CD4-positive, alpha-beta T cell (primary cell): ENCODE data around the gene SELENOM. TPM values are rescaled to one million over a fixed set of nuclear protein-coding genes. Genes with fewer than 3 reads are reported as not detected.
"Not testable (repeated sequence)": the region's sequence is repeated elsewhere in the genome, so short reads cannot be mapped to it uniquely, and the experiment has no call there.

Source experiments
- ATAC-seq: fragments of 200-7000 bp; cut with Tn5 transposase; one replicate; pipeline ENCODE4 v1.10.0; 2022; ENCODE audit warnings: mild to moderate bottlenecking; ENCODE audit not compliant: poor library complexity
- CTCF ChIA-PET: fragments of 350-600 bp; sonication (Branson Sonifier 250); formaldehyde crosslinking; loops from one replicate; lab custom pipeline; 2021; ENCODE audit warnings: antibody characterized with exemption, inconsistent platforms; lab: Charles Lee
- POLR2A ChIA-PET: fragments of 350-600 bp; sonication (Branson Sonifier 250); formaldehyde crosslinking; loops from one replicate; lab custom pipeline; 2021; ENCODE audit warnings: antibody characterized with exemption, inconsistent platforms; lab: Charles Lee
- DNase-seq, 14 experiments: peaks; one replicate each; pipeline ENCODE4 v3.0.0-alpha.2; 2013 to 2020; ENCODE audit warnings: mixed read lengths in 2 of 14
- H3K27ac ChIP-seq, 2 donors: one replicate each; pipeline versions ENCODE4 v1.5.1 to v1.7.0; 2013; ENCODE audit warnings: low read length in 2 of 2, low read depth in 1 of 2, mild to moderate bottlenecking in 1 of 2
- H3K27me3 ChIP-seq, 2 experiments: 1 replicate in 1 of 2; 2 replicates in 1 of 2; pipeline versions ENCODE4 v1.6.1 to v1.7.0; 2013; ENCODE audit warnings: low read length in 2 of 2, control low read depth in 1 of 2, mild to moderate bottlenecking in 1 of 2, moderate library complexity in 1 of 2; ENCODE audit not compliant: insufficient read depth in 2 of 2, control insufficient read depth in 1 of 2
- H3K36me3 ChIP-seq: one replicate; pipeline ENCODE4 v1.6.1; 2013; ENCODE audit warnings: low read length, control low read depth; ENCODE audit not compliant: insufficient read depth
- H3K4me1 ChIP-seq: one replicate; pipeline ENCODE4 v1.6.1; 2013; ENCODE audit warnings: low read length, control low read depth; ENCODE audit not compliant: insufficient read depth
- H3K4me3 ChIP-seq: one replicate; pipeline ENCODE4 v1.5.1; 2013; ENCODE audit warnings: mild to moderate bottlenecking, low read length, moderate library complexity
- H3K9me3 ChIP-seq, 2 experiments: 1 replicate in 1 of 2; 2 replicates in 1 of 2; pipeline versions ENCODE4 v1.6.1 to v1.7.0; 2013; ENCODE audit warnings: low read length in 2 of 2, mild to moderate bottlenecking in 2 of 2, control low read depth in 1 of 2, moderate library complexity in 1 of 2; ENCODE audit not compliant: control insufficient read depth in 1 of 2, insufficient read depth in 1 of 2
- H3K27ac Mint-ChIP-seq: one replicate; pipeline ENCODE4 v1.8.0; 2020; ENCODE audit warnings: mixed read lengths
- H3K27me3 Mint-ChIP-seq: one replicate; pipeline ENCODE4 v1.8.0; 2021; ENCODE audit warnings: mixed read lengths
- H3K36me3 Mint-ChIP-seq: one replicate; pipeline ENCODE4 v1.8.0; 2021; ENCODE audit warnings: low read depth, mixed read lengths
- H3K4me1 Mint-ChIP-seq: one replicate; pipeline ENCODE4 v1.8.0; 2021; ENCODE audit warnings: low read depth, mixed read lengths
- H3K4me3 Mint-ChIP-seq: one replicate; pipeline ENCODE4 v1.8.0; 2020; ENCODE audit warnings: mild to moderate bottlenecking, mixed read lengths
- H3K9me3 Mint-ChIP-seq: one replicate; pipeline ENCODE4 v1.8.0; 2020; ENCODE audit warnings: mixed read lengths
- intact Hi-C, 2 experiments: fragments of 100-400 bp; cut with DNase I in 1 of 2; cut with micrococcal nuclease in 1 of 2; formaldehyde crosslinking; loops; one replicate each; pipeline versions ENCODE4 v1.15.1 to v1.9.0; 2023 to 2025; cut with DNase I, micrococcal nuclease
- total RNA-seq, 174 experiments: library from RNA in 2 of 174; stranded (reverse) in 2 of 174; gene quantifications; one replicate each; pipeline ENCODE4 v1.2.3 and lab custom pipeline; 2021 to 2026
- TF ChIP-seq, protein P1 (sequence below): fragments of 200-600 bp; IDR thresholded peaks from one replicate; pipeline ENCODE4 v1.8.0; 2022; ENCODE audit warnings: antibody characterized with exemption, mild to moderate bottlenecking

The SELENOM gene
- total RNA-seq, 2 experiments from 2014 or later = 78.0 to 82.4 TPM

DNA sequence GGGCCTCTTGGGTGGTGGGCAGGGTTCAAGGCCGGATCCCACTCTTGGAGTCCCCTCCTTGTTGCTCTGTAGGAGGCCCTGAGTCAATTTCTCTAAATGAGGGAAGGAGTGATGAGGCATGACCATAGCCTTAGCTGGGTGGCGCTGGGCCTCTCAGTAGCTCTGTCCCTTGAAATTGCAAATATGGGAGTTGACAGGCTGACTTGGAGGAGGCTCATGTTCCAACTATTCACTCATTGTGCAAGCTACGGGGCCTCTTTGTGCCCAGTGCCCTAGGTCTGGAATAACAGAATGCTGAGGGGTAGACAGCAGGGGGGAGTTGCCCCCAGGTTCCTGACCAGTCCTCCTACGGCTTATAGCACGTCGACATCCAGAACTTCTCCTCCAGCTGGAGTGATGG lies 8.0 kb downstream of the SELENOM start:
- Histone ChIP-seq H3K9me3 (no peaks in the 10 kb centered on the region), H3K4me1 (no peaks in the 10 kb centered on the region), H3K4me3 (no peak overlapping the region), H3K27me3 (no peaks in the 10 kb centered on the region), H3K27ac (no peak overlapping the region), H3K36me3 (no peaks in the 10 kb centered on the region)
- TF ChIP-seq, protein P1, sequence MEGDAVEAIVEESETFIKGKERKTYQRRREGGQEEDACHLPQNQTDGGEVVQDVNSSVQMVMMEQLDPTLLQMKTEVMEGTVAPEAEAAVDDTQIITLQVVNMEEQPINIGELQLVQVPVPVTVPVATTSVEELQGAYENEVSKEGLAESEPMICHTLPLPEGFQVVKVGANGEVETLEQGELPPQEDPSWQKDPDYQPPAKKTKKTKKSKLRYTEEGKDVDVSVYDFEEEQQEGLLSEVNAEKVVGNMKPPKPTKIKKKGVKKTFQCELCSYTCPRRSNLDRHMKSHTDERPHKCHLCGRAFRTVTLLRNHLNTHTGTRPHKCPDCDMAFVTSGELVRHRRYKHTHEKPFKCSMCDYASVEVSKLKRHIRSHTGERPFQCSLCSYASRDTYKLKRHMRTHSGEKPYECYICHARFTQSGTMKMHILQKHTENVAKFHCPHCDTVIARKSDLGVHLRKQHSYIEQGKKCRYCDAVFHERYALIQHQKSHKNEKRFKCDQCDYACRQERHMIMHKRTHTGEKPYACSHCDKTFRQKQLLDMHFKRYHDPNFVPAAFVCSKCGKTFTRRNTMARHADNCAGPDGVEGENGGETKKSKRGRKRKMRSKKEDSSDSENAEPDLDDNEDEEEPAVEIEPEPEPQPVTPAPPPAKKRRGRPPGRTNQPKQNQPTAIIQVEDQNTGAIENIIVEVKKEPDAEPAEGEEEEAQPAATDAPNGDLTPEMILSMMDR = no peak
- H3K27me3 Mint-ChIP-seq = no peaks in the 10 kb centered on the region
- no peaks in the 10 kb centered on the region for H3K9me3 Mint-ChIP-seq
- ChIA-PET CTCF (interaction anchor here (0.6 kb wide), 1 partner anchor 32 kb away, joined by 4 read pairs; no protein-coding TSS in a partner anchor), POLR2A (no interaction called here)
- intact Hi-C loops = no loop called here
- H3K36me3 Mint-ChIP-seq = no peaks in the 10 kb centered on the region
- no peak overlapping the region for H3K27ac Mint-ChIP-seq
- H3K4me1 Mint-ChIP-seq = no peaks in the 10 kb centered on the region
- no peak overlapping the region for H3K4me3 Mint-ChIP-seq
- DNase-seq = no peak
- ATAC-seq = no peak

- no peak overlapping the region for H3K27ac Mint-ChIP-seq
- H3K36me3 Mint-ChIP-seq = no peaks in the 10 kb centered on the region
- Histone ChIP-seq H3K4me1 (no peaks in the 10 kb centered on the region), H3K27me3 (no peaks in the 10 kb centered on the region), H3K9me3 (no peaks in the 10 kb centered on the region), H3K36me3 (no peaks in the 10 kb centered on the region), H3K27ac (no peak overlapping the region), H3K4me3 (no peak overlapping the region)
- no peaks in the 10 kb centered on the region for H3K4me1 Mint-ChIP-seq
- ChIA-PET POLR2A (interaction anchor here (1.3 kb wide), 1 partner anchor 9 kb away, joined by 3 read pairs; the partner anchor contains the start of gene SELENOM), CTCF (no interaction called here)
- DNase-seq (no peak), ATAC-seq (no peak)
- no peak overlapping the region for H3K4me3 Mint-ChIP-seq
- intact Hi-C loops = no loop called here
- no peaks in the 10 kb centered on the region for H3K27me3 Mint-ChIP-seq
- TF ChIP-seq, protein P1 = no peak
- no peaks in the 10 kb centered on the region for H3K9me3 Mint-ChIP-seq
Measured at GRCh38 chr22:31098632-31099110, 8.7 kb downstream of the SELENOM start.

DNA sequence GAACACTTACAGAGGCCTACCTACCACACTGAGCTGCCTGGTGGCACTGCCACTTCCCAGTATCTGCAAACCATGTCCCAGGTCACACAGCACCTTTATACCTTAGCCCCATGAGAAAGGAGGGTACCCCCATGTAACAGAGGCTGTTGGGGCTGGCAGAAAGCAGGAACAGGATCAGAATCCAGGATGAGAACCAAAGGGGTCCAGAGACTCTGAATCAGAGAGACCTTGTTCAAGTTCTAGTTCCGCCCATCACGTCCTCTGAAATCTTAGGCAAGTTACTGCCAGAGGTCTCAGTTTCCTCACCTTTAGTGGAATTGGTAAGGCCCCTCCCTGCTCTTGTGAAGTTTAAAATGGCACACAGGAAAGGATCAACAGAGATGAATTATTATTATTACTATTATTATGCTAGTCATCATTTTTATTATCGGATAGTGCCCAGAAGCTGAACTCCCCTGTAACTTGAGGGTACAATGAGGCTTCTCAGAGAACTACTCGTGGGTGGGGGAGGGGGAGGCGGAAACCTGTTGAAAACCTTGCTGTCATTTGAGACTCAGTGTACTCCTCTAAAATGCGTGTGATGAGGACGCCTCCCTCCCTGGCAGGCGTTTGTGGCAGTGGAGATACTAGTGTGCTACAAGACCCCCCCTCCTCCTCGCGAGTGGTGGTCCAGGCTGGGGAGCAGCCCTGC lies 9.3 kb downstream of the SELENOM start:
- ATAC-seq = no peak
- H3K4me1 ChIP-seq = no peaks in the 10 kb centered on the region

DNA sequence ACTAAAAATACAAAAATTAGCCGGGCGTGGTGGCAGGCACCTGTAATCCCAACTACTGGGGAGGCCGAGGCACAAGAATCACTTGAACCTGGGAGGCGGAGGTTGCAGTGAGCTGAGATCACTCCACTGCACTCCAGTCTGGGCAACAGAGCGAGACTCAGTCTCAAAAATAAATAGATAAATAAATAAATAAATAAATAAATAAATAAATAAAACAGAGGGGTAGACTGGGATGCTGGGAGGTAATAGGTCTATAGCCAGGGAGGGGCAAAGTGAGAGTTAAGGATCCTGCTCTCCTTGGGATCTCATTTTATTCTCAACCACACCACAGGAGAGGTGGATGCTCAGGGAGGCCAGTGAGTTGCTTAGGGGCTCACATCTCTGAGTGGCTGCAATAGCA lies 9.8 kb downstream of the SELENOM start:
- H3K4me1 Mint-ChIP-seq, H3K36me3 ChIP-seq, ATAC-seq, H3K9me3 Mint-ChIP-seq, intact Hi-C loops, H3K4me1 ChIP-seq, POLR2A ChIA-PET, H3K4me3 ChIP-seq, H3K27me3 Mint-ChIP-seq, H3K4me3 Mint-ChIP-seq, H3K27ac ChIP-seq, H3K27me3 ChIP-seq, H3K9me3 ChIP-seq, H3K36me3 Mint-ChIP-seq, DNase-seq, CTCF ChIA-PET, H3K27ac Mint-ChIP-seq: not testable (repeated sequence)

More for the DNA sequence above, 9.3 kb downstream of the SELENOM start:
- no peaks in the 10 kb centered on the region for H3K27me3 Mint-ChIP-seq
- CTCF ChIA-PET = no interaction called here
- H3K27ac Mint-ChIP-seq = no peak overlapping the region
- Histone ChIP-seq H3K27me3 (no peaks in the 10 kb centered on the region), H3K36me3 (no peaks in the 10 kb centered on the region), H3K27ac (no peak overlapping the region), H3K9me3 (no peaks in the 10 kb centered on the region), H3K4me3 (no peak overlapping the region)
- no peaks in the 10 kb centered on the region for H3K4me1 Mint-ChIP-seq
- no peak overlapping the region for H3K4me3 Mint-ChIP-seq
- POLR2A ChIA-PET = interaction anchor here (1.3 kb wide), 1 partner anchor 9 kb away, joined by 3 read pairs; the partner anchor contains the start of gene SELENOM
- intact Hi-C loops = no loop called here
- no peaks in the 10 kb centered on the region for H3K9me3 Mint-ChIP-seq
- no peak for DNase-seq
- no peaks in the 10 kb centered on the region for H3K36me3 Mint-ChIP-seq
- TF ChIP-seq, protein P1 = no peak
